ENCODE results near the gene KLHL17. TPM values are rescaled to one million over a fixed set of nuclear protein-coding genes. Genes with fewer than 3 reads are reported as not detected.
A peak's percentile ranks its signal among the peaks of the same experiment; 100 is the strongest.

KLHL17 gene
- total and polyA plus RNA-seq, 2 donors from 2014 or later, result 6.9 to 11.5 TPM

GRCh38 chr1:923991-924655 is 36.3 kb upstream of the KLHL17 start:
- intact Hi-C loops (cut with DNase I), result no loop called here
- Histone ChIP-seq H3K27me3 (ENCODE audit: control insufficient read depth, insufficient read depth, low read length) (no peaks in the 10 kb centered on the region), H3K27ac (ENCODE audit: low read depth in 2 of 2, low read length in 2 of 2) (no peak overlapping the region), H3K4me1 (ENCODE audit: control insufficient read depth in 2 of 3, insufficient read depth in 2 of 3, low read depth in 1 of 3, low read length in 3 of 3) (peaks cover 3 to 45% (median 4%) of the 10 kb centered on the region in 3 donors), H3K9me3 (ENCODE audit: control insufficient read depth in 2 of 3, insufficient read depth in 1 of 3, low read length in 3 of 3) (no peaks in the 10 kb centered on the region), H3K9ac (ENCODE audit: low read length in 3 of 3) (no peak overlapping the region), H3K36me3 (ENCODE audit: control insufficient read depth in 2 of 3, insufficient read depth in 3 of 3, low read length in 3 of 3) (no peaks in the 10 kb centered on the region), H3K4me3 (ENCODE audit: low read length in 3 of 3) (peak overlapping the region in 1 of 3 donors; percentile 44)
- TF ChIP-seq, protein P1, sequence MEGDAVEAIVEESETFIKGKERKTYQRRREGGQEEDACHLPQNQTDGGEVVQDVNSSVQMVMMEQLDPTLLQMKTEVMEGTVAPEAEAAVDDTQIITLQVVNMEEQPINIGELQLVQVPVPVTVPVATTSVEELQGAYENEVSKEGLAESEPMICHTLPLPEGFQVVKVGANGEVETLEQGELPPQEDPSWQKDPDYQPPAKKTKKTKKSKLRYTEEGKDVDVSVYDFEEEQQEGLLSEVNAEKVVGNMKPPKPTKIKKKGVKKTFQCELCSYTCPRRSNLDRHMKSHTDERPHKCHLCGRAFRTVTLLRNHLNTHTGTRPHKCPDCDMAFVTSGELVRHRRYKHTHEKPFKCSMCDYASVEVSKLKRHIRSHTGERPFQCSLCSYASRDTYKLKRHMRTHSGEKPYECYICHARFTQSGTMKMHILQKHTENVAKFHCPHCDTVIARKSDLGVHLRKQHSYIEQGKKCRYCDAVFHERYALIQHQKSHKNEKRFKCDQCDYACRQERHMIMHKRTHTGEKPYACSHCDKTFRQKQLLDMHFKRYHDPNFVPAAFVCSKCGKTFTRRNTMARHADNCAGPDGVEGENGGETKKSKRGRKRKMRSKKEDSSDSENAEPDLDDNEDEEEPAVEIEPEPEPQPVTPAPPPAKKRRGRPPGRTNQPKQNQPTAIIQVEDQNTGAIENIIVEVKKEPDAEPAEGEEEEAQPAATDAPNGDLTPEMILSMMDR (IDR thresholded peaks at IDR 0.05; ENCODE audit: borderline replicate concordance, extremely low read depth, insufficient read depth), result no peak
- DNase-seq (no peak), FAIRE-seq (no peak)

- Histone ChIP-seq H3K27me3 (ENCODE audit: control insufficient read depth, insufficient read depth, low read length) (no peaks in the 10 kb centered on the region), H3K4me3 (ENCODE audit: low read length in 3 of 3) (peak overlapping the region in 2 of 3 donors; percentile 44 to 53), H3K36me3 (ENCODE audit: control insufficient read depth in 2 of 3, insufficient read depth in 3 of 3, low read length in 3 of 3) (no peaks in the 10 kb centered on the region), H3K27ac (ENCODE audit: low read depth in 2 of 2, low read length in 2 of 2) (no peak overlapping the region), H3K9ac (ENCODE audit: low read length in 3 of 3) (no peak overlapping the region), H3K4me1 (ENCODE audit: control insufficient read depth in 2 of 3, insufficient read depth in 2 of 3, low read depth in 1 of 3, low read length in 3 of 3) (peaks cover 3 to 41% (median 4%) of the 10 kb centered on the region in 3 donors), H3K9me3 (ENCODE audit: control insufficient read depth in 2 of 3, insufficient read depth in 1 of 3, low read length in 3 of 3) (no peaks in the 10 kb centered on the region)
- no peak for FAIRE-seq
- TF ChIP-seq, protein P1 (IDR thresholded peaks at IDR 0.05; ENCODE audit: borderline replicate concordance, extremely low read depth, insufficient read depth), result no peak
- intact Hi-C loops (cut with DNase I), result no loop called here
- peak in 1 of 5 donors; percentile 70 for DNase-seq
These were observed 35.5 kb upstream of the KLHL17 start for GRCh38 chr1:924656-925560.

DNA sequence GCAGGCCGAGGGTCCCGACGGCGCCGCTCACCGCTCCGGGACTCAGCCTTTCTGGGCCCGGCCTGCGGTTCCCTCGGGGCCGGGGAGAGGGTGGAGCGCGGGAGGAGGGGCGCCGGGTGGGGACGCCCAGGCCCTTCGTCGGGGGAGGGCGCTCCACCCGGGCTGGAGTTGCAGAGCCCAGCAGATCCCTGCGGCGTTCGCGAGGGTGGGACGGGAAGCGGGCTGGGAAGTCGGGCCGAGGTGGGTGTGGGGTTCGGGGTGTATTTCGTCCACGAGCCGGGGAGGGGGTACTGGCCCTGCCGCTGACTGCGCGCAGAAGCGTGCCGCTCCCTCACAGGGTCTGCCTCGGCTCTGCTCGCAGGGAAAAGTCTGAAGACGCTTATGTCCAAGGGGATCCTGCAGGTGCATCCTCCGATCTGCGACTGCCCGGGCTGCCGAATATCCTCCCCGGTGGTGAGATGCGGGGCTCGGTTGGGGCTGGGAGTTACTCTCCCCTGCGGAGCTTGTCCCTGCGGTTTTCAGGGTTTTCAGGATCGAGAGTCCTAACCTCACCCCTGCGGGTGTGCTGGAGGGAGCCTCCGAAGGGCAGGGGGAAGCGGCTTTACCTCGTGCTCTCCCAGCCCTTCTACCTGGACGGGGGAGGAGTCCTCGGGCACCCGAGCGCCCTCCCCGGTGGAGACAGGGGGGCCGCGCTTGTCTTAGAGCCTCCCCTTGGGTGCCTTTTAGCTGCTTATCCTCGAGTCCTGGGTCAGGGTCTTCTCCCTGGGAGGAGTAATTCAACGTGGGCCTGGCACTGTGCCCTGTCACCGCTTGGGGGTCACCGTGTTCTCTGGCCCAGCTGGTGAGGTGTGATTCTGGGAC is 34.6 kb upstream of the KLHL17 start:
- no peaks in the 10 kb centered on the region for H3K27me3 ChIP-seq (ENCODE audit: control insufficient read depth, insufficient read depth, low read length)

More for the DNA sequence above, 34.6 kb upstream of the KLHL17 start:
- TF ChIP-seq, protein P1 (IDR thresholded peaks at IDR 0.05; ENCODE audit: borderline replicate concordance, extremely low read depth, insufficient read depth), result no peak
- Histone ChIP-seq H3K36me3 (ENCODE audit: control insufficient read depth in 2 of 3, insufficient read depth in 3 of 3, low read length in 3 of 3) (no peaks in the 10 kb centered on the region), H3K4me3 (ENCODE audit: low read length in 3 of 3) (peak overlapping the region in 1 of 3 donors; percentile 46), H3K9ac (ENCODE audit: low read length in 3 of 3) (no peak overlapping the region), H3K4me1 (ENCODE audit: control insufficient read depth in 2 of 3, insufficient read depth in 2 of 3, low read depth in 1 of 3, low read length in 3 of 3) (peaks cover 3 to 36% (median 4%) of the 10 kb centered on the region in 3 donors), H3K9me3 (ENCODE audit: control insufficient read depth in 2 of 3, insufficient read depth in 1 of 3, low read length in 3 of 3) (no peaks in the 10 kb centered on the region), H3K27ac (ENCODE audit: low read depth in 2 of 2, low read length in 2 of 2) (no peak overlapping the region)
- peak in 2 of 5 donors; percentile 80 to 91 for DNase-seq
- FAIRE-seq, result no peak
- intact Hi-C loops (cut with DNase I), result no loop called here

Data from kidney (tissue), 14 donors.